HG03025 (cell line): Measurements from ENCODE around the gene TMEM121B.
"Not testable (repeated sequence)": the region's sequence is repeated elsewhere in the genome, so short reads cannot be mapped to it uniquely, and the experiment has no call there.

ENCODE experiments used
- ATAC-seq: cut with Tn5 transposase; IDR thresholded peaks from one replicate; pipeline ENCODE4 v1.9.1; 2021; ENCODE audit warnings: mild to moderate bottlenecking, moderate library complexity; ENCODE audit not compliant: unreplicated experiment, low FRiP score

The TMEM121B gene

GRCh38 chr22:17121233-17122195 is at the start of gene TMEM121B:
Gene TMEM121B, minus strand, starts transcription at chr22:17121360. Its CDS starts 233 bp downstream, at chr22:17121127.
- ATAC-seq: no peak

- ATAC-seq: no peak
Measured at GRCh38 chr22:17167486-17167885, 46.3 kb upstream of the TMEM121B start.

GRCh38 chr22:17164392-17165024 is 43.3 kb upstream of the TMEM121B start:
- no peak for ATAC-seq

GRCh38 chr22:17162731-17163130 is 41.6 kb upstream of the TMEM121B start:
- no peak for ATAC-seq

- no peak for ATAC-seq
Measured at GRCh38 chr22:17161991-17162390, 40.8 kb upstream of the TMEM121B start.

- peak; percentile 18 for ATAC-seq
Measured at GRCh38 chr22:17159504-17159951, 38.4 kb upstream of the TMEM121B start.

GRCh38 chr22:17158568-17159503 is 37.7 kb upstream of the TMEM121B start, which contains the start of gene HDHD5:
Gene HDHD5, minus strand, starts transcription at chr22:17159277. Its CDS starts 26 bp downstream, at chr22:17159251.
- peak; percentile 48 for ATAC-seq

- ATAC-seq: no peak
Measured at GRCh38 chr22:17158176-17158567, 37.0 kb upstream of the TMEM121B start.

GRCh38 chr22:17157714-17158113 is 36.6 kb upstream of the TMEM121B start:
- ATAC-seq: no peak

GRCh38 chr22:17155941-17156340 is 34.8 kb upstream of the TMEM121B start:
- no peak for ATAC-seq

- ATAC-seq: no peak
Measured at GRCh38 chr22:17152971-17153370, 31.8 kb upstream of the TMEM121B start.

GRCh38 chr22:17152340-17152739 is 31.2 kb upstream of the TMEM121B start:
- ATAC-seq: no peak

GRCh38 chr22:17149076-17149815 is 28.1 kb upstream of the TMEM121B start:
- no peak for ATAC-seq

- not testable (repeated sequence) for ATAC-seq
Measured at GRCh38 chr22:17147458-17147857, 26.3 kb upstream of the TMEM121B start.

GRCh38 chr22:17145021-17145680 is 24.0 kb upstream of the TMEM121B start:
- ATAC-seq: no peak

GRCh38 chr22:17143826-17144225 is 22.7 kb upstream of the TMEM121B start:
- no peak for ATAC-seq

GRCh38 chr22:17143101-17143500 is 21.9 kb upstream of the TMEM121B start:
- ATAC-seq: no peak

GRCh38 chr22:17140826-17141766 is 19.9 kb upstream of the TMEM121B start:
- ATAC-seq: no peak
